ENCODE results near the gene NBAS. TPM values are rescaled to one million over a fixed set of nuclear protein-coding genes. Genes with fewer than 3 reads are reported as not detected.

NBAS gene
- total RNA-seq, 1 experiment from 2014 or later = 36.3 TPM

GRCh38 chr2:15539999-15540398 is 21.1 kb downstream of the NBAS start:
- ChIA-PET CTCF (no interaction called here), POLR2A (no interaction called here)
- BruUV-seq (replicated peaks) = no TSS peak
- in situ Hi-C loops (cut with HindIII; ENCODE audit: low pct_unique_long_range_greater_than_20kb, low sequenced_read_pairs) = no loop called here
- intact Hi-C loops (cut with micrococcal nuclease; ENCODE audit: unreplicated experiment) = no loop called here
- H3K4me1 ChIP-seq (ENCODE audit: control insufficient read depth, insufficient read depth, low read length) = no peaks in the 10 kb centered on the region
- ATAC-seq (no peak), DNase-seq (ENCODE audit: low read depth, low spot score) (no peak)
- H3K4me3 ChIP-seq (ENCODE audit: low read depth in 2 of 2, low read length in 2 of 2) = no peak overlapping the region
- no peaks in the 10 kb centered on the region for H3K27me3 ChIP-seq (ENCODE audit: control insufficient read depth, insufficient read depth, low read length)
- H3K27ac ChIP-seq (ENCODE audit: low read length) = no peak overlapping the region
- no peaks in the 10 kb centered on the region for H3K9me3 ChIP-seq (ENCODE audit: control insufficient read depth, insufficient read depth, low read depth, low read length)
- no peaks in the 10 kb centered on the region for H3K36me3 ChIP-seq (ENCODE audit: control insufficient read depth, insufficient read depth, low read length)
- TF ChIP-seq TCF7L2 (IDR thresholded peaks at IDR 0.05; ENCODE audit: low read depth, low read length) = no peak
- TF ChIP-seq SIN3A (IDR thresholded peaks at IDR 0.05; ENCODE audit: borderline replicate concordance, insufficient read depth, low read depth, low read length) = no peak
- TF ChIP-seq, protein P1, sequence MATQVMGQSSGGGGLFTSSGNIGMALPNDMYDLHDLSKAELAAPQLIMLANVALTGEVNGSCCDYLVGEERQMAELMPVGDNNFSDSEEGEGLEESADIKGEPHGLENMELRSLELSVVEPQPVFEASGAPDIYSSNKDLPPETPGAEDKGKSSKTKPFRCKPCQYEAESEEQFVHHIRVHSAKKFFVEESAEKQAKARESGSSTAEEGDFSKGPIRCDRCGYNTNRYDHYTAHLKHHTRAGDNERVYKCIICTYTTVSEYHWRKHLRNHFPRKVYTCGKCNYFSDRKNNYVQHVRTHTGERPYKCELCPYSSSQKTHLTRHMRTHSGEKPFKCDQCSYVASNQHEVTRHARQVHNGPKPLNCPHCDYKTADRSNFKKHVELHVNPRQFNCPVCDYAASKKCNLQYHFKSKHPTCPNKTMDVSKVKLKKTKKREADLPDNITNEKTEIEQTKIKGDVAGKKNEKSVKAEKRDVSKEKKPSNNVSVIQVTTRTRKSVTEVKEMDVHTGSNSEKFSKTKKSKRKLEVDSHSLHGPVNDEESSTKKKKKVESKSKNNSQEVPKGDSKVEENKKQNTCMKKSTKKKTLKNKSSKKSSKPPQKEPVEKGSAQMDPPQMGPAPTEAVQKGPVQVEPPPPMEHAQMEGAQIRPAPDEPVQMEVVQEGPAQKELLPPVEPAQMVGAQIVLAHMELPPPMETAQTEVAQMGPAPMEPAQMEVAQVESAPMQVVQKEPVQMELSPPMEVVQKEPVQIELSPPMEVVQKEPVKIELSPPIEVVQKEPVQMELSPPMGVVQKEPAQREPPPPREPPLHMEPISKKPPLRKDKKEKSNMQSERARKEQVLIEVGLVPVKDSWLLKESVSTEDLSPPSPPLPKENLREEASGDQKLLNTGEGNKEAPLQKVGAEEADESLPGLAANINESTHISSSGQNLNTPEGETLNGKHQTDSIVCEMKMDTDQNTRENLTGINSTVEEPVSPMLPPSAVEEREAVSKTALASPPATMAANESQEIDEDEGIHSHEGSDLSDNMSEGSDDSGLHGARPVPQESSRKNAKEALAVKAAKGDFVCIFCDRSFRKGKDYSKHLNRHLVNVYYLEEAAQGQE (IDR thresholded peaks at IDR 0.05; ENCODE audit: insufficient read depth in 1 of 2, low read depth in 2 of 2, low read length in 1 of 2) = no peak
- TF ChIP-seq CTCF (IDR thresholded peaks at IDR 0.05) = no peak
- TF ChIP-seq POLR2AphosphoS5 (IDR thresholded peaks at IDR 0.05; ENCODE audit: low read depth, low read length) = no peak

GRCh38 chr2:15538792-15539191 is 22.3 kb downstream of the NBAS start:
- H3K27me3 ChIP-seq (ENCODE audit: control insufficient read depth, insufficient read depth, low read length) = no peaks in the 10 kb centered on the region
- DNase-seq (ENCODE audit: low read depth, low spot score) (no peak), ATAC-seq (no peak)
- ChIA-PET CTCF (no interaction called here), POLR2A (no interaction called here)
- TF ChIP-seq POLR2AphosphoS5 (IDR thresholded peaks at IDR 0.05; ENCODE audit: low read depth, low read length) (no peak), CTCF (IDR thresholded peaks at IDR 0.05) (no peak), SIN3A (IDR thresholded peaks at IDR 0.05; ENCODE audit: borderline replicate concordance, insufficient read depth, low read depth, low read length) (no peak), TCF7L2 (IDR thresholded peaks at IDR 0.05; ENCODE audit: low read depth, low read length) (no peak)
- TF ChIP-seq, protein P1 (IDR thresholded peaks at IDR 0.05; ENCODE audit: insufficient read depth in 1 of 2, low read depth in 2 of 2, low read length in 1 of 2) = no peak
- no peak overlapping the region for H3K4me3 ChIP-seq (ENCODE audit: low read depth in 2 of 2, low read length in 2 of 2)
- H3K36me3 ChIP-seq (ENCODE audit: control insufficient read depth, insufficient read depth, low read length) = peaks cover 4% of the 10 kb centered on the region
- no peaks in the 10 kb centered on the region for H3K4me1 ChIP-seq (ENCODE audit: control insufficient read depth, insufficient read depth, low read length)
- H3K9me3 ChIP-seq (ENCODE audit: control insufficient read depth, insufficient read depth, low read depth, low read length) = no peaks in the 10 kb centered on the region
- H3K27ac ChIP-seq (ENCODE audit: low read length) = no peak overlapping the region
- no TSS peak for BruUV-seq (replicated peaks)
- intact Hi-C loops (cut with micrococcal nuclease; ENCODE audit: unreplicated experiment) = no loop called here
- in situ Hi-C loops (cut with HindIII; ENCODE audit: low pct_unique_long_range_greater_than_20kb, low sequenced_read_pairs) = no loop called here

All from Panc1 (cell line).